HepG2 (cell line): ENCODE data around the gene CPVL. TPM values are rescaled to one million over a fixed set of nuclear protein-coding genes. Genes with fewer than 3 reads are reported as not detected.

ENCODE experiments used
- ATAC-seq: fragments of 200-7000 bp; cut with Tn5 transposase; 3 replicates; pipeline ENCODE4 v1.9.1; 2020; ENCODE audit warnings: mild to moderate bottlenecking, moderate library complexity
- BruUV-seq: library from RNA; stranded (reverse); fragments of 400-500 nt; replicated peaks from 2 replicates; lab custom pipeline; 2021; lab: Mats Ljungman, UMichigan
- CTCF ChIA-PET: fragments of 300-600 bp; formaldehyde crosslinking; extraction: SDS; loops from one replicate; lab custom pipeline; 2021; ENCODE audit warnings: low total read pairs, inconsistent platforms, low intra/inter-chr PET ratio; lab: Yijun Ruan, JAX
- POLR2A ChIA-PET: fragments of 350-600 bp; sonication (Branson Sonifier 250); formaldehyde crosslinking; loops from one replicate; lab custom pipeline; 2020; ENCODE audit warnings: antibody characterized with exemption, inconsistent platforms; lab: Yijun Ruan, JAX
- DNase-seq: peaks from one replicate; pipeline ENCODE4 v3.0.0-alpha.2; 2015; ENCODE audit warnings: low spot score
- FAIRE-seq: peaks from 3 replicates; lab custom pipeline; 2011; peaks lifted over from hg19 to GRCh38; lab: Jason Lieb, UNC
- H2AFZ ChIP-seq: one replicate; pipeline ENCODE4 v1.6.1; 2011; ENCODE audit warnings: low read length, inconsistent platforms
- H3K27ac ChIP-seq: fragments of 300-600 bp; 3 replicates; pipeline ENCODE4 v1.8.0; 2011; ENCODE audit warnings: mixed run types, mild to moderate bottlenecking, mixed read lengths, low read length, inconsistent platforms; ENCODE audit not compliant: insufficient read depth; ENCODE audit errors: extremely low read length
- H3K27me3 ChIP-seq, 2 experiments: fragments of 200-600 bp in 1 of 2; 2 replicates in 1 of 2; 3 replicates in 1 of 2; pipeline versions ENCODE4 v1.6.0 to v1.8.0; 2011; ENCODE audit warnings: low read length in 2 of 2, mild to moderate bottlenecking in 2 of 2, moderate library complexity in 2 of 2, inconsistent platforms in 1 of 2; ENCODE audit not compliant: insufficient read depth in 2 of 2, control insufficient read depth in 1 of 2
- H3K36me3 ChIP-seq, 2 experiments: fragments of 200-600 bp in 1 of 2; replicated peaks in 1 of 2; 2 replicates in 1 of 2; 3 replicates in 1 of 2; pipeline versions ENCODE4 v1.5.1 to v1.8.0; 2011; ENCODE audit warnings: low read length in 2 of 2, inconsistent platforms in 1 of 2; ENCODE audit not compliant: insufficient read depth in 2 of 2, control insufficient read depth in 1 of 2
- H3K4me1 ChIP-seq: 2 replicates; pipeline ENCODE4 v1.5.1; 2012; ENCODE audit warnings: low read length, inconsistent platforms; ENCODE audit not compliant: insufficient read depth
- H3K4me2 ChIP-seq: 2 replicates; pipeline ENCODE4 v1.6.0; 2011; ENCODE audit warnings: low read depth, low read length, inconsistent platforms
- H3K4me3 ChIP-seq, 3 experiments: fragments of 200-600 bp in 1 of 3; sonication (generic), shearing (Covaris generic) in 1 of 3; replicated peaks in 1 of 3; 2 replicates each; pipeline ENCODE4 v1.5.1; 2011 to 2016; ENCODE audit warnings: low read length in 3 of 3, inconsistent platforms in 2 of 3, low read depth in 2 of 3, mild to moderate bottlenecking in 2 of 3, control low read depth in 1 of 3, mixed read lengths in 1 of 3; ENCODE audit not compliant: insufficient read depth in 1 of 3
- H3K79me2 ChIP-seq: one replicate; pipeline ENCODE4 v1.6.1; 2011; ENCODE audit warnings: low read length, inconsistent platforms; ENCODE audit not compliant: insufficient read depth
- H3K9ac ChIP-seq: 2 replicates; pipeline ENCODE4 v1.6.0; 2011; ENCODE audit warnings: mild to moderate bottlenecking, low read depth, low read length, inconsistent platforms; ENCODE audit not compliant: insufficient read depth
- H3K9me3 ChIP-seq: 2 replicates; pipeline ENCODE4 v1.5.1; 2012; ENCODE audit warnings: mild to moderate bottlenecking, low read length
- H4K20me1 ChIP-seq: 2 replicates; pipeline ENCODE4 v1.6.0; 2011; ENCODE audit warnings: inconsistent platforms, mild to moderate bottlenecking, low read length, moderate library complexity; ENCODE audit not compliant: insufficient read depth
- ETV5 ChIP-seq: IDR thresholded peaks from 2 replicates; pipeline ENCODE4 v1.6.1; 2018; ENCODE audit warnings: missing biosample characterization, missing genetic modification reagents, inconsistent platforms, borderline replicate concordance
- HMG20A ChIP-seq: IDR thresholded peaks from 2 replicates; pipeline ENCODE4 v1.6.1; 2016; ENCODE audit warnings: borderline replicate concordance
- NKX3-1 ChIP-seq: sonication (generic); formaldehyde crosslinking; IDR thresholded peaks from 2 replicates; pipeline ENCODE4 v1.5.0; 2020; ENCODE audit warnings: missing genetic modification reagents
- PCBP1 ChIP-seq: fragments of 200-400 bp; formaldehyde crosslinking; IDR thresholded peaks from 2 replicates; pipeline ENCODE4 v1.6.1; 2017; ENCODE audit warnings: mild to moderate bottlenecking, low read depth, low read length, borderline replicate concordance
- RCOR2 ChIP-seq: IDR thresholded peaks from 2 replicates; pipeline ENCODE4 v1.6.1; 2016; ENCODE audit warnings: missing biosample characterization, missing genetic modification reagents
- SAP130 ChIP-seq: IDR thresholded peaks from 2 replicates; pipeline ENCODE4 v1.6.1; 2016; ENCODE audit warnings: low read depth
- TEAD3 ChIP-seq: optimal IDR thresholded peaks from 2 replicates; pipeline ENCODE3; 2016; ENCODE audit warnings: borderline replicate concordance
- YEATS4 ChIP-seq: sonication (generic); formaldehyde crosslinking; IDR thresholded peaks from 2 replicates; pipeline ENCODE4 v1.4.0; 2020; ENCODE audit warnings: missing genetic modification reagents, borderline replicate concordance
- ZBTB33 ChIP-seq: sonication (generic); formaldehyde crosslinking; IDR thresholded peaks from 2 replicates; pipeline ENCODE4 v1.4.0; 2020; ENCODE audit warnings: missing genetic modification reagents
- ZFX ChIP-seq: sonication (generic); formaldehyde crosslinking; IDR thresholded peaks from 2 replicates; pipeline ENCODE4 v1.4.0; 2020; ENCODE audit warnings: mild to moderate bottlenecking, low read depth, missing genetic modification reagents, moderate library complexity
- ZNF292 ChIP-seq: sonication (generic); formaldehyde crosslinking; IDR thresholded peaks from 2 replicates; pipeline ENCODE4 v1.8.1; 2022; ENCODE audit warnings: mild to moderate bottlenecking, low read depth, missing genetic modification reagents, borderline replicate concordance
- ZNF326 ChIP-seq: sonication (generic); formaldehyde crosslinking; IDR thresholded peaks from 2 replicates; pipeline ENCODE4 v1.4.0; 2020; ENCODE audit warnings: missing genetic modification reagents, borderline replicate concordance
- ZNF407 ChIP-seq: sonication (generic); formaldehyde crosslinking; IDR thresholded peaks from one replicate; pipeline ENCODE4 v1.5.1; 2020; ENCODE audit warnings: mild to moderate bottlenecking, missing genetic modification reagents; ENCODE audit errors: not compliant biosample characterization
- ZNF546 ChIP-seq: sonication (generic); formaldehyde crosslinking; conservative IDR thresholded peaks from 2 replicates; pipeline ENCODE4 v1.8.1; 2023; ENCODE audit warnings: mild to moderate bottlenecking, missing genetic modification reagents
- WGBS: methylation state at CpG from one replicate; pipeline ENCODE4 v1.1.6; 2017; ENCODE audit warnings: low lambda C conversion rate; 5-methylcytosine and 5-hydroxymethylcytosine counted together
- in situ Hi-C: cut with HindIII; loops from 2 replicates; pipeline ENCODE4 v1.10.0; 2017; ENCODE audit warnings: low pct_unique_long_range_greater_than_20kb; ENCODE audit not compliant: extremely low pct_ligation_motif_present
- intact Hi-C: fragments of 100-400 bp; cut with micrococcal nuclease; formaldehyde crosslinking; loops from one replicate; pipeline ENCODE4 v1.10.0; 2022; ENCODE audit not compliant: unreplicated experiment
- polyA plus RNA-seq, 8 experiments: library from polyadenylated mRNA; depleted of rRNA in 3 of 8; stranded (reverse) in 7 of 8; unstranded in 1 of 8; fragments of >200 nt; fragmentation: Illumina TruSeq in 4 of 8; extraction: Trizol in 4 of 8; gene quantifications; 2 replicates each; pipeline versions ENCODE4 v1.2.1 to v1.2.3, GENCODE V29; 2011 to 2016; ENCODE audit warnings: low read depth in 4 of 8, missing spikeins in 1 of 8, mixed read lengths in 1 of 8; ENCODE audit not compliant: insufficient read depth in 1 of 8
- total RNA-seq, 5 experiments: library from RNA; depleted of rRNA; stranded (reverse); fragments of >200 nt; fragmentation: Illumina TruSeq; extraction: Trizol; gene quantifications; 2 replicates each; pipeline ENCODE4 v1.2.3, GENCODE V29; 2016; ENCODE audit warnings: low read depth in 1 of 5

CPVL gene
- total and polyA plus RNA-seq, 2 of the 13 experiments (the other 11 are each of a cell fraction or from before 2014, with no cell fraction given) = 59.2 to 294 TPM

GRCh38 chr7:29035044-29035740, 111.1 kb downstream of the CPVL start:
- no peak overlapping the region for H2AFZ ChIP-seq
- ATAC-seq = peak; percentile 99
- in situ Hi-C loops = no loop called here
- H3K9me3 ChIP-seq = no peaks in the 10 kb centered on the region
- intact Hi-C loops = no loop called here
- CTCF ChIA-PET = no interaction called here
- POLR2A ChIA-PET = no interaction called here
- H3K79me2 ChIP-seq = no peaks in the 10 kb centered on the region
- peaks cover 12% of the 10 kb centered on the region for H3K4me1 ChIP-seq
- H3K27ac ChIP-seq = no peak overlapping the region
- DNase-seq = peak; percentile 80
- no peak overlapping the region for H3K9ac ChIP-seq
- no TSS peak for BruUV-seq
- peaks cover 1 to 4% of the 10 kb centered on the region in 2 experiments; a peak in 1 of 5 replicates for H3K36me3 ChIP-seq
- FAIRE-seq = peak; percentile 63
- no peaks in the 10 kb centered on the region for H3K27me3 ChIP-seq
- WGBS = 71% methylated on average over 5 of the region's 8 CpGs
- no peak overlapping the region for H3K4me3 ChIP-seq
- peak overlapping the region; percentile 22; the same call in 1 of the 2 replicates for H3K4me2 ChIP-seq
- H4K20me1 ChIP-seq = no peaks in the 10 kb centered on the region
- TF ChIP-seq SAP130 (CRISPR knock-in tag) = peak; percentile 63; the same call in 1 of the 2 replicates
- no peak for TF ChIP-seq NKX3-1 (CRISPR knock-in tag)
- peak; percentile 56 for TF ChIP-seq TEAD3
- TF ChIP-seq ZFX = no peak
- no peak for TF ChIP-seq ZNF407 (CRISPR knock-in tag)
- no peak for TF ChIP-seq HMG20A (CRISPR knock-in tag)
- no peak for TF ChIP-seq YEATS4 (CRISPR knock-in tag)
- TF ChIP-seq ETV5 = peak; percentile 61; the same call in 1 of the 2 replicates
- peak; percentile 51; the same call in 1 of the 2 replicates for TF ChIP-seq ZNF292
- TF ChIP-seq ZNF546 (CRISPR knock-in tag) = no peak
- TF ChIP-seq PCBP1 = no peak
- TF ChIP-seq RCOR2 (CRISPR knock-in tag) = 0 out of 2 replicates have a peak, but pooled peaks have one; percentile 14
- TF ChIP-seq ZBTB33 (CRISPR knock-in tag) = peak; percentile 57; the same call in 1 of the 2 replicates
- TF ChIP-seq ZNF326 (CRISPR knock-in tag) = no peak
